Ovary (tissue), 3 donors: ENCODE results near the gene NBPF12.
"Not testable (repeated sequence)": the region's sequence is repeated elsewhere in the genome, so short reads cannot be mapped to it uniquely, and the experiment has no call there.

Experiments
- EP300 ChIP-seq: sonication (generic); formaldehyde crosslinking; IDR thresholded peaks from one replicate; pipeline ENCODE4 v1.6.1; 2017; ENCODE audit warnings: antibody characterized with exemption
- POLR2A ChIP-seq: fragments of 450-650 bp; IDR thresholded peaks from one replicate; pipeline ENCODE4 v1.6.1; 2017; ENCODE audit warnings: antibody characterized with exemption, mild to moderate bottlenecking, moderate library complexity
- TF ChIP-seq, protein P1 (sequence below), 3 donors: fragments of 450-650 bp in 2 of 3; fragments of 200-600 bp in 1 of 3; IDR thresholded peaks; one replicate each; pipeline versions ENCODE4 v1.5.1 to v1.8.0; 2016 to 2022; ENCODE audit warnings: antibody characterized with exemption in 3 of 3, mild to moderate bottlenecking in 1 of 3
- donor health status: DM: no; HTN: no; CAD: no.

DNA sequence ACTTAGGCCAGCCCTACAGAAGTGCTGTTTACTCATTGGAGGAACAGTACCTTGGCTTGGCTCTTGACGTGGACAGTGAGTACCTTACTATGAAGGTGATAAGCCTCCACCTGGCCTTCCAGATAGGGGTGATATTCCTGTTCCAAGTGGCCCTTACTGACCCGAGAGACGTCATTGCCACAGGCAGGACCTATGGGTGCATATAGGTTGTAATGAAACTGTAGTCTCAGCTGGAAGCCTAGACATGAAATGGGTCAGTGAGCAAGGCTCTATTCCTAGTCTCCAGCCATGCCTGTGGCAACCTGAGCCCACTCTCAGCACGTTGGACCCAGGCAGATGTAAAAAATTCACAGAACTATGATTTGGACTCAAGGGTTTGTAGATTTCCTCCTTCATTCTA, 48.3 kb downstream of the NBPF12 start:
- TF ChIP-seq, protein P1, sequence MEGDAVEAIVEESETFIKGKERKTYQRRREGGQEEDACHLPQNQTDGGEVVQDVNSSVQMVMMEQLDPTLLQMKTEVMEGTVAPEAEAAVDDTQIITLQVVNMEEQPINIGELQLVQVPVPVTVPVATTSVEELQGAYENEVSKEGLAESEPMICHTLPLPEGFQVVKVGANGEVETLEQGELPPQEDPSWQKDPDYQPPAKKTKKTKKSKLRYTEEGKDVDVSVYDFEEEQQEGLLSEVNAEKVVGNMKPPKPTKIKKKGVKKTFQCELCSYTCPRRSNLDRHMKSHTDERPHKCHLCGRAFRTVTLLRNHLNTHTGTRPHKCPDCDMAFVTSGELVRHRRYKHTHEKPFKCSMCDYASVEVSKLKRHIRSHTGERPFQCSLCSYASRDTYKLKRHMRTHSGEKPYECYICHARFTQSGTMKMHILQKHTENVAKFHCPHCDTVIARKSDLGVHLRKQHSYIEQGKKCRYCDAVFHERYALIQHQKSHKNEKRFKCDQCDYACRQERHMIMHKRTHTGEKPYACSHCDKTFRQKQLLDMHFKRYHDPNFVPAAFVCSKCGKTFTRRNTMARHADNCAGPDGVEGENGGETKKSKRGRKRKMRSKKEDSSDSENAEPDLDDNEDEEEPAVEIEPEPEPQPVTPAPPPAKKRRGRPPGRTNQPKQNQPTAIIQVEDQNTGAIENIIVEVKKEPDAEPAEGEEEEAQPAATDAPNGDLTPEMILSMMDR (IDR thresholded peaks at IDR 0.05): not testable (repeated sequence)
- not testable (repeated sequence) for TF ChIP-seq POLR2A, EP300
